Posterior vena cava (tissue), 2 donors: Measurements from ENCODE around the gene KIF7. TPM values are rescaled to one million over a fixed set of nuclear protein-coding genes. Genes with fewer than 3 reads are reported as not detected.

Source experiments
- DNase-seq: peaks from one replicate; pipeline ENCODE4 v3.0.0-alpha.2; 2020; ENCODE audit warnings: low spot score
- intact Hi-C, 2 donors: fragments of 100-400 bp; cut with DNase I; formaldehyde crosslinking; loops; one replicate each; pipeline versions ENCODE4 v1.14.1 to v1.14.2; 2022 to 2023
- total RNA-seq, 2 donors: library from RNA; stranded (reverse); fragmentation: NEBNext Ultra II Directional; extraction: Animal tissue kit (Norgen Biotek cat#: 25700); gene quantifications; one replicate each; pipeline ENCODE4 v1.2.1, GENCODE V29; 2021
- donor health status: DM: yes; HTN: yes; CAD: no.
- donor health status: DM: yes; HTN: yes; CAD: no.

Gene KIF7
- total RNA-seq, 2 donors from 2014 or later: 13.0 to 15.3 TPM

- no peak for DNase-seq
Measured at GRCh38 chr15:89672221-89673164, 17.2 kb upstream of the KIF7 start.

GRCh38 chr15:89671687-89672086, 16.4 kb upstream of the KIF7 start:
- intact Hi-C loops: no loop called here
- no peak for DNase-seq

More at GRCh38 chr15:89672221-89673164, 17.2 kb upstream of the KIF7 start:
- intact Hi-C loops: no loop called here

GRCh38 chr15:89670971-89671560, 15.8 kb upstream of the KIF7 start:
- intact Hi-C loops: no loop called here
- DNase-seq: no peak

- intact Hi-C loops: no loop called here
- no peak for DNase-seq
Measured at GRCh38 chr15:89669941-89670340, 14.7 kb upstream of the KIF7 start.

GRCh38 chr15:89669309-89669865, 14.1 kb upstream of the KIF7 start:
- DNase-seq: no peak
- intact Hi-C loops: no loop called here

- DNase-seq: no peak
- intact Hi-C loops: no loop called here
Measured at GRCh38 chr15:89668171-89668570, 12.9 kb upstream of the KIF7 start.

- no peak for DNase-seq
- intact Hi-C loops: no loop called here
Measured at GRCh38 chr15:89667706-89667960, 12.4 kb upstream of the KIF7 start.

- intact Hi-C loops: no loop called here
- DNase-seq: no peak
Measured at GRCh38 chr15:89666858-89667705, 11.8 kb upstream of the KIF7 start.

- intact Hi-C loops: no loop called here
- DNase-seq: no peak
Measured at GRCh38 chr15:89666184-89666857, 11.1 kb upstream of the KIF7 start.

- DNase-seq: peak; percentile 90
- intact Hi-C loops: no loop called here
Measured at GRCh38 chr15:89665449-89666181, 10.3 kb upstream of the KIF7 start.

GRCh38 chr15:89664441-89665350, 9.4 kb upstream of the KIF7 start:
- intact Hi-C loops: no loop called here
- no peak for DNase-seq

- DNase-seq: peak; percentile 91
- intact Hi-C loops: no loop called here
Measured at GRCh38 chr15:89662893-89663626, 7.8 kb upstream of the KIF7 start.

GRCh38 chr15:89660556-89660955, 5.3 kb upstream of the KIF7 start:
- intact Hi-C loops: no loop called here

GRCh38 chr15:89659295-89659694, 4.0 kb upstream of the KIF7 start:
- intact Hi-C loops: no loop called here
- no peak for DNase-seq

More at GRCh38 chr15:89660556-89660955, 5.3 kb upstream of the KIF7 start:
- no peak for DNase-seq

GRCh38 chr15:89657686-89658200, 2.5 kb upstream of the KIF7 start:
- intact Hi-C loops: no loop called here

GRCh38 chr15:89656116-89656815, 999 bp upstream of the KIF7 start:
- intact Hi-C loops: no loop called here
- no peak for DNase-seq

More at GRCh38 chr15:89657686-89658200, 2.5 kb upstream of the KIF7 start:
- DNase-seq: no peak
